SH-SY5Y (cell line): ENCODE results near the gene SLC37A2.

Source experiments
- GATA2 ChIP-seq: IDR thresholded peaks from 2 replicates; pipeline ENCODE4 v1.6.1; 2011; ENCODE audit warnings: mild to moderate bottlenecking, low read depth, low read length
- GATA3 ChIP-seq: IDR thresholded peaks from 2 replicates; pipeline ENCODE4 v1.6.1; 2011; ENCODE audit warnings: low read depth, mild to moderate bottlenecking, low read length, moderate library complexity

DNA sequence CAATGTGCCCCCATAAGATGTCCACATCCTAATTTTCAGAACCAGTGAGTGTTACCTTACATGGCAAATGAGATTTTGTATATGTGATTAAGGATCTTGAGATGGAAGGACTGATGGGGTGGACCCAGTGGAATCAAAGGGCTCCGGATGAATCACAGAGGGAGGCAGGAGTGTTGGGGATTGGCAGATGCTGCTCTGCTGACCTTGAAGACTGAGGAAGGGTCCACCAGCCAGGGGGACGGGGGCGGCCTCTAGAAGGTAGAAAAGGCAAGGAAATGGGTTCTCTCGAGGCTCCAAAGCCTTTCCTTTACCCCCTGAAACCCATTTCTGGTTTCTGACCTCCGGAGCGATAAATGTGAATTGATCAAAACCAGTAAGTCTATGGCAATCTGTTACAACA lies 29.6 kb downstream of the SLC37A2 start:
- no peak for TF ChIP-seq GATA2
- TF ChIP-seq GATA3, result no peak
